Neutrophil (primary cell): ENCODE measurements around the gene THEMIS2.

Experiments
- H3K27ac ChIP-seq: fragments of 200-600 bp; sonication (generic); 2 replicates; pipeline ENCODE4 v1.5.1; 2016; ENCODE audit warnings: mild to moderate bottlenecking, moderate library complexity
- H3K27me3 ChIP-seq: fragments of 200-600 bp; sonication (generic); 2 replicates; pipeline ENCODE4 v1.6.0; 2016; ENCODE audit warnings: mild to moderate bottlenecking
- H3K36me3 ChIP-seq: fragments of 200-600 bp; sonication (generic); 2 replicates; pipeline ENCODE4 v1.5.1; 2017
- H3K4me1 ChIP-seq, 2 experiments: fragments of 200-600 bp in 1 of 2; sonication (generic) in 1 of 2; 1 replicate in 1 of 2; 2 replicates in 1 of 2; pipeline versions ENCODE4 v1.5.1 to v1.6.1; 2013 to 2016; ENCODE audit warnings: low read depth in 1 of 2, low read length in 1 of 2, mild to moderate bottlenecking in 1 of 2, moderate library complexity in 1 of 2; ENCODE audit not compliant: control insufficient read depth in 1 of 2, insufficient read depth in 1 of 2
- H3K4me3 ChIP-seq, 2 experiments: fragments of 200-600 bp in 1 of 2; sonication (generic) in 1 of 2; 1 replicate in 1 of 2; 2 replicates in 1 of 2; pipeline ENCODE4 v1.5.1; 2013 to 2016; ENCODE audit warnings: low read depth in 1 of 2, low read length in 1 of 2, mild to moderate bottlenecking in 1 of 2, moderate library complexity in 1 of 2
- H3K9me3 ChIP-seq: fragments of 200-600 bp; sonication (generic); 2 replicates; pipeline ENCODE4 v1.5.1; 2016
- TF ChIP-seq, protein P1 (sequence below): fragments of 200-600 bp; sonication (generic); IDR thresholded peaks from 2 replicates; pipeline ENCODE4 v1.5.1; 2016; ENCODE audit warnings: antibody characterized with exemption

Gene THEMIS2

GRCh38 chr1:27878787-27879335 is 6.5 kb downstream of the THEMIS2 start:
- TF ChIP-seq, protein P1, sequence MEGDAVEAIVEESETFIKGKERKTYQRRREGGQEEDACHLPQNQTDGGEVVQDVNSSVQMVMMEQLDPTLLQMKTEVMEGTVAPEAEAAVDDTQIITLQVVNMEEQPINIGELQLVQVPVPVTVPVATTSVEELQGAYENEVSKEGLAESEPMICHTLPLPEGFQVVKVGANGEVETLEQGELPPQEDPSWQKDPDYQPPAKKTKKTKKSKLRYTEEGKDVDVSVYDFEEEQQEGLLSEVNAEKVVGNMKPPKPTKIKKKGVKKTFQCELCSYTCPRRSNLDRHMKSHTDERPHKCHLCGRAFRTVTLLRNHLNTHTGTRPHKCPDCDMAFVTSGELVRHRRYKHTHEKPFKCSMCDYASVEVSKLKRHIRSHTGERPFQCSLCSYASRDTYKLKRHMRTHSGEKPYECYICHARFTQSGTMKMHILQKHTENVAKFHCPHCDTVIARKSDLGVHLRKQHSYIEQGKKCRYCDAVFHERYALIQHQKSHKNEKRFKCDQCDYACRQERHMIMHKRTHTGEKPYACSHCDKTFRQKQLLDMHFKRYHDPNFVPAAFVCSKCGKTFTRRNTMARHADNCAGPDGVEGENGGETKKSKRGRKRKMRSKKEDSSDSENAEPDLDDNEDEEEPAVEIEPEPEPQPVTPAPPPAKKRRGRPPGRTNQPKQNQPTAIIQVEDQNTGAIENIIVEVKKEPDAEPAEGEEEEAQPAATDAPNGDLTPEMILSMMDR = no peak
- Histone ChIP-seq H3K4me3 (peak overlapping the region; percentile 21 to 24), H3K27me3 (no peaks in the 10 kb centered on the region), H3K9me3 (no peaks in the 10 kb centered on the region), H3K27ac (peak overlapping the region; percentile 97), H3K4me1 (peaks cover 78 to 82% of the 10 kb centered on the region in 2 experiments), H3K36me3 (peaks cover 96% of the 10 kb centered on the region)

- Histone ChIP-seq H3K36me3 (peaks cover 96% of the 10 kb centered on the region), H3K4me3 (peak overlapping the region in 1 of 2 experiments; percentile 24), H3K9me3 (no peaks in the 10 kb centered on the region), H3K4me1 (peaks cover 82 to 84% of the 10 kb centered on the region in 2 experiments), H3K27ac (peak overlapping the region; percentile 97), H3K27me3 (no peaks in the 10 kb centered on the region)
- TF ChIP-seq, protein P1 = no peak
Observed at GRCh38 chr1:27879374-27880082, 7.2 kb downstream of the THEMIS2 start.

GRCh38 chr1:27882543-27882903 is 10.2 kb downstream of the THEMIS2 start:
- no peaks in the 10 kb centered on the region for H3K9me3 ChIP-seq
- no peak overlapping the region for H3K4me3 ChIP-seq
- H3K36me3 ChIP-seq = peaks cover 94% of the 10 kb centered on the region
- H3K27ac ChIP-seq = peak overlapping the region; percentile 99
- no peaks in the 10 kb centered on the region for H3K27me3 ChIP-seq
- TF ChIP-seq, protein P1 = no peak
- H3K4me1 ChIP-seq = peaks cover 84 to 91% of the 10 kb centered on the region in 2 experiments

GRCh38 chr1:27883536-27883935 is 11.2 kb downstream of the THEMIS2 start:
- peak overlapping the region; percentile 51 to 69 for H3K4me3 ChIP-seq
- peak overlapping the region; percentile 99 for H3K27ac ChIP-seq
- peaks cover 84 to 91% of the 10 kb centered on the region in 2 experiments for H3K4me1 ChIP-seq

GRCh38 chr1:27884006-27884954 is 11.9 kb downstream of the THEMIS2 start:
- peak overlapping the region; percentile 99 for H3K27ac ChIP-seq
- peak overlapping the region; percentile 51 to 69 for H3K4me3 ChIP-seq
- TF ChIP-seq, protein P1 = no peak
- H3K4me1 ChIP-seq = peaks cover 84 to 91% of the 10 kb centered on the region in 2 experiments
- peaks cover 94% of the 10 kb centered on the region for H3K36me3 ChIP-seq
- no peaks in the 10 kb centered on the region for H3K9me3 ChIP-seq
- no peaks in the 10 kb centered on the region for H3K27me3 ChIP-seq

More at GRCh38 chr1:27883536-27883935, 11.2 kb downstream of the THEMIS2 start:
- Histone ChIP-seq H3K27me3 (no peaks in the 10 kb centered on the region), H3K9me3 (no peaks in the 10 kb centered on the region), H3K36me3 (peaks cover 94% of the 10 kb centered on the region)
- TF ChIP-seq, protein P1 = no peak
